ENCODE measurements around the gene SLC2A10.
A peak's percentile ranks its signal among the peaks of the same experiment; 100 is the strongest.

Gene SLC2A10

GRCh38 chr20:46708172-46708860, 1.1 kb upstream of the SLC2A10 start:
- no peak for DNase-seq (ENCODE audit: low read depth)
- no peak for TF ChIP-seq CTCF (IDR thresholded peaks at IDR 0.05; ENCODE audit: control insufficient read depth, extremely low read depth, insufficient read depth)
- no peak overlapping the region for H3K4me3 ChIP-seq (ENCODE audit: low read depth, low read length)

- DNase-seq (ENCODE audit: low read depth) = no peak
- no peak for TF ChIP-seq CTCF (IDR thresholded peaks at IDR 0.05; ENCODE audit: control insufficient read depth, extremely low read depth, insufficient read depth)
- no peak overlapping the region for H3K4me3 ChIP-seq (ENCODE audit: low read depth, low read length)
These were observed 392 bp upstream of the SLC2A10 start for GRCh38 chr20:46709055-46709458.

GRCh38 chr20:46710153-46710913, 884 bp downstream of the SLC2A10 start:
- DNase-seq (ENCODE audit: low read depth) = no peak
- no peak for TF ChIP-seq CTCF (IDR thresholded peaks at IDR 0.05; ENCODE audit: control insufficient read depth, extremely low read depth, insufficient read depth)
- H3K4me3 ChIP-seq (ENCODE audit: low read depth, low read length) = no peak overlapping the region

GRCh38 chr20:46712056-46712636, 2.7 kb downstream of the SLC2A10 start:
- no peak overlapping the region for H3K4me3 ChIP-seq (ENCODE audit: low read depth, low read length)
- no peak for DNase-seq (ENCODE audit: low read depth)
- no peak for TF ChIP-seq CTCF (IDR thresholded peaks at IDR 0.05; ENCODE audit: control insufficient read depth, extremely low read depth, insufficient read depth)

- DNase-seq (ENCODE audit: low read depth) = no peak
- TF ChIP-seq CTCF (IDR thresholded peaks at IDR 0.05; ENCODE audit: control insufficient read depth, extremely low read depth, insufficient read depth) = no peak
These were observed 4.7 kb downstream of the SLC2A10 start for GRCh38 chr20:46713957-46714834.

GRCh38 chr20:46715292-46715756, 5.9 kb downstream of the SLC2A10 start:
- peak; percentile 95 for DNase-seq (ENCODE audit: low read depth)
- peak; percentile 28; the same call in 1 of the 2 replicates for TF ChIP-seq CTCF (IDR thresholded peaks at IDR 0.05; ENCODE audit: control insufficient read depth, extremely low read depth, insufficient read depth)
- H3K4me3 ChIP-seq (ENCODE audit: low read depth, low read length) = no peak overlapping the region

More at GRCh38 chr20:46713957-46714834, 4.7 kb downstream of the SLC2A10 start:
- H3K4me3 ChIP-seq (ENCODE audit: low read depth, low read length) = no peak overlapping the region

Data from LNCaP clone FGC (cell line).